ENCODE data around the gene AOC1.

DNA sequence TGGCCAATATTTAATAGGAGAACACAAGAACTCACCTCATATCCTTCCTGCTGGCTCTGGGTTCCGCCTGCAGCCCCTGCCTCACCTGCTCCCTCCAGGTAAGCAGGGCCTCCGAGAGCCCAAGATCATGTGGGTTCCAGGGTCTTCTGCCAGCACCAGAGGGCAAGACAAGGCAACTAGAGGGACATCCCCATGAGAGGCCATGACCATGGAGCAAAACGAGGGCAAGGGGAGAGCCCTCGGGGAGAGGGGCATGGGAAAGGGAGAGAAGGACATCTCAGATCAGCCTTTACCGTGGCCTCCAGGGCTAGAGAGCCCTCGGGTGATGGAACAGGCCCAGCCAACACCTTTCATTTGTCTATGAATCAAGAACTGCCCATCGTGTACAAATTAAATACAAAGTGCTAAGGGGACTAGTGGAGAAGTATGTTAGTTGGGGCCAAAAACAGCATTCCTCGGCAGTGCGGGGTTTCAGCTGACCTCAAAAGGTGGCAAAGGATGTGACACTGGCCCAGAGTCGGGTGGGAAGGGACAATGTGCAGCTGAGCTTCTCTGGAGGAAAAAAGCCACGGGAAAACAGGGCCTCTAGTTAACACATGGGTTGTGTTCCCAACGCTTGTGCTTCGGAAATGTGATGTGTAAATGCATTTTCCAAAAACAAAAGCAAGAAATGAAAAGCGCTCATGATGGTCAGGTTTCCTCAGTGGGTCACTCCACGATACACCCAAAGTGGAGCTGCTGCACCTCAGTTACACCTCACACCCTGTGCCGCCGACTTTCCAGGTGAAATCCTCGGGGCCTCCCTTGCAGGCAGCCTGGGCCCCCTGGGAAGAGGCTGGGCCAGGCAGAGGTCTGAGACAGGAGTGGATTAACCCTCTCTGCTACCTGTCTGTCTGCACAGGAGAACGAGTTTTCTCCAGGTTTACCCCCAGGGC is 2.0 kb downstream of the AOC1 start:
- TF ChIP-seq POLR2A (IDR thresholded peaks at IDR 0.05): no peak
- TF ChIP-seq EP300 (IDR thresholded peaks at IDR 0.05): no peak
